HepG2 (cell line): ENCODE data around the gene ARFGEF2. TPM values are rescaled to one million over a fixed set of nuclear protein-coding genes. Genes with fewer than 3 reads are reported as not detected.

Experiments
- ATAC-seq: fragments of 200-7000 bp; cut with Tn5 transposase; 3 replicates; pipeline ENCODE4 v1.9.1; 2020; ENCODE audit warnings: mild to moderate bottlenecking, moderate library complexity
- BruUV-seq: library from RNA; stranded (reverse); fragments of 400-500 nt; replicated peaks from 2 replicates; lab custom pipeline; 2021; lab: Mats Ljungman, UMichigan
- CTCF ChIA-PET: fragments of 300-600 bp; formaldehyde crosslinking; extraction: SDS; loops from one replicate; lab custom pipeline; 2021; ENCODE audit warnings: low total read pairs, inconsistent platforms, low intra/inter-chr PET ratio; lab: Yijun Ruan, JAX
- POLR2A ChIA-PET: fragments of 350-600 bp; sonication (Branson Sonifier 250); formaldehyde crosslinking; loops from one replicate; lab custom pipeline; 2020; ENCODE audit warnings: antibody characterized with exemption, inconsistent platforms; lab: Yijun Ruan, JAX
- DNase-seq: peaks from one replicate; pipeline ENCODE4 v3.0.0-alpha.2; 2015; ENCODE audit warnings: low spot score
- FAIRE-seq: peaks from 3 replicates; lab custom pipeline; 2011; peaks lifted over from hg19 to GRCh38; lab: Jason Lieb, UNC
- H2AFZ ChIP-seq: one replicate; pipeline ENCODE4 v1.6.1; 2011; ENCODE audit warnings: low read length, inconsistent platforms
- H3K27ac ChIP-seq: fragments of 300-600 bp; 3 replicates; pipeline ENCODE4 v1.8.0; 2011; ENCODE audit warnings: mixed run types, mild to moderate bottlenecking, mixed read lengths, low read length, inconsistent platforms; ENCODE audit not compliant: insufficient read depth; ENCODE audit errors: extremely low read length
- H3K27me3 ChIP-seq, 2 experiments: fragments of 200-600 bp in 1 of 2; 2 replicates in 1 of 2; 3 replicates in 1 of 2; pipeline versions ENCODE4 v1.6.0 to v1.8.0; 2011; ENCODE audit warnings: low read length in 2 of 2, mild to moderate bottlenecking in 2 of 2, moderate library complexity in 2 of 2, inconsistent platforms in 1 of 2; ENCODE audit not compliant: insufficient read depth in 2 of 2, control insufficient read depth in 1 of 2
- H3K36me3 ChIP-seq, 2 experiments: fragments of 200-600 bp in 1 of 2; replicated peaks in 1 of 2; 2 replicates in 1 of 2; 3 replicates in 1 of 2; pipeline versions ENCODE4 v1.5.1 to v1.8.0; 2011; ENCODE audit warnings: low read length in 2 of 2, inconsistent platforms in 1 of 2; ENCODE audit not compliant: insufficient read depth in 2 of 2, control insufficient read depth in 1 of 2
- H3K4me1 ChIP-seq: 2 replicates; pipeline ENCODE4 v1.5.1; 2012; ENCODE audit warnings: low read length, inconsistent platforms; ENCODE audit not compliant: insufficient read depth
- H3K4me2 ChIP-seq: 2 replicates; pipeline ENCODE4 v1.6.0; 2011; ENCODE audit warnings: low read depth, low read length, inconsistent platforms
- H3K4me3 ChIP-seq, 3 experiments: fragments of 200-600 bp in 1 of 3; sonication (generic), shearing (Covaris generic) in 1 of 3; replicated peaks in 1 of 3; 2 replicates each; pipeline ENCODE4 v1.5.1; 2011 to 2016; ENCODE audit warnings: low read length in 3 of 3, inconsistent platforms in 2 of 3, low read depth in 2 of 3, mild to moderate bottlenecking in 2 of 3, control low read depth in 1 of 3, mixed read lengths in 1 of 3; ENCODE audit not compliant: insufficient read depth in 1 of 3
- H3K79me2 ChIP-seq: one replicate; pipeline ENCODE4 v1.6.1; 2011; ENCODE audit warnings: low read length, inconsistent platforms; ENCODE audit not compliant: insufficient read depth
- H3K9ac ChIP-seq: 2 replicates; pipeline ENCODE4 v1.6.0; 2011; ENCODE audit warnings: mild to moderate bottlenecking, low read depth, low read length, inconsistent platforms; ENCODE audit not compliant: insufficient read depth
- H3K9me3 ChIP-seq: 2 replicates; pipeline ENCODE4 v1.5.1; 2012; ENCODE audit warnings: mild to moderate bottlenecking, low read length
- H4K20me1 ChIP-seq: 2 replicates; pipeline ENCODE4 v1.6.0; 2011; ENCODE audit warnings: inconsistent platforms, mild to moderate bottlenecking, low read length, moderate library complexity; ENCODE audit not compliant: insufficient read depth
- AGO2 ChIP-seq: fragments of 200-400 bp; formaldehyde crosslinking; optimal IDR thresholded peaks from 2 replicates; pipeline ENCODE3; 2017; ENCODE audit warnings: mild to moderate bottlenecking, low read depth, low read length, moderate library complexity
- ARID5B ChIP-seq: IDR thresholded peaks from 2 replicates; pipeline ENCODE4 v1.4.0; 2020; ENCODE audit warnings: mild to moderate bottlenecking, missing genetic modification reagents
- FOXP1 ChIP-seq, 2 experiments: fragments of 450-650 bp in 1 of 2; IDR thresholded peaks; 2 replicates each; pipeline ENCODE4 v1.6.1; 2017 to 2018; ENCODE audit warnings: antibody characterized with exemption in 1 of 2
- PRDM15 ChIP-seq: sonication (generic); formaldehyde crosslinking; IDR thresholded peaks from 2 replicates; pipeline ENCODE4 v1.4.0; 2020; ENCODE audit warnings: missing genetic modification reagents
- SETDB1 ChIP-seq: sonication (generic); formaldehyde crosslinking; IDR thresholded peaks from 2 replicates; pipeline ENCODE4 v1.5.1; 2020; ENCODE audit warnings: missing genetic modification reagents, mild to moderate bottlenecking, borderline replicate concordance
- ZNF235 ChIP-seq: sonication (generic); formaldehyde crosslinking; IDR thresholded peaks from 2 replicates; pipeline ENCODE4 v1.8.1; 2023; ENCODE audit warnings: mild to moderate bottlenecking, missing genetic modification reagents, borderline replicate concordance
- ZNF543 ChIP-seq: sonication (generic); formaldehyde crosslinking; IDR thresholded peaks from 2 replicates; pipeline ENCODE4 v1.4.0; 2020; ENCODE audit warnings: mild to moderate bottlenecking, missing genetic modification reagents
- ZNF652 ChIP-seq: IDR thresholded peaks from 2 replicates; pipeline ENCODE4 v1.6.1; 2016; ENCODE audit warnings: low read depth, borderline replicate concordance
- WGBS: methylation state at CpG from one replicate; pipeline ENCODE4 v1.1.6; 2017; ENCODE audit warnings: low lambda C conversion rate; 5-methylcytosine and 5-hydroxymethylcytosine counted together
- in situ Hi-C: cut with HindIII; loops from 2 replicates; pipeline ENCODE4 v1.10.0; 2017; ENCODE audit warnings: low pct_unique_long_range_greater_than_20kb; ENCODE audit not compliant: extremely low pct_ligation_motif_present
- intact Hi-C: fragments of 100-400 bp; cut with micrococcal nuclease; formaldehyde crosslinking; loops from one replicate; pipeline ENCODE4 v1.10.0; 2022; ENCODE audit not compliant: unreplicated experiment
- polyA plus RNA-seq, 8 experiments: library from polyadenylated mRNA; depleted of rRNA in 3 of 8; stranded (reverse) in 7 of 8; unstranded in 1 of 8; fragments of >200 nt; fragmentation: Illumina TruSeq in 4 of 8; extraction: Trizol in 4 of 8; gene quantifications; 2 replicates each; pipeline versions ENCODE4 v1.2.1 to v1.2.3, GENCODE V29; 2011 to 2016; ENCODE audit warnings: low read depth in 4 of 8, missing spikeins in 1 of 8, mixed read lengths in 1 of 8; ENCODE audit not compliant: insufficient read depth in 1 of 8
- total RNA-seq, 5 experiments: library from RNA; depleted of rRNA; stranded (reverse); fragments of >200 nt; fragmentation: Illumina TruSeq; extraction: Trizol; gene quantifications; 2 replicates each; pipeline ENCODE4 v1.2.3, GENCODE V29; 2016; ENCODE audit warnings: low read depth in 1 of 5

Gene ARFGEF2
- total and polyA plus RNA-seq, 2 of the 13 experiments (the other 11 are each of a cell fraction or from before 2014, with no cell fraction given) = 44.0 to 60.8 TPM

- TF ChIP-seq ZNF543 (CRISPR knock-in tag) (no peak), PRDM15 (no peak), AGO2 (no peak)
Observed at GRCh38 chr20:48990467-48990866, 69.0 kb downstream of the ARFGEF2 start (continued).

- ATAC-seq = no peak
- Histone ChIP-seq H3K4me1 (peaks cover 9% of the 10 kb centered on the region), H3K27ac (no peak overlapping the region), H3K9ac (no peak overlapping the region), H2AFZ (no peak overlapping the region), H3K27me3 (no peaks in the 10 kb centered on the region), H3K9me3 (no peaks in the 10 kb centered on the region), H4K20me1 (no peaks in the 10 kb centered on the region), H3K4me2 (no peak overlapping the region), H3K79me2 (no peaks in the 10 kb centered on the region)
- CTCF ChIA-PET = no interaction called here
- no peak for DNase-seq
- FAIRE-seq = no peak
- POLR2A ChIA-PET = no interaction called here
- WGBS = 97% methylated on average over 4 of the region's 4 CpGs
- intact Hi-C loops = no loop called here
- in situ Hi-C loops = no loop called here
- no peak for TF ChIP-seq ZNF235 (CRISPR knock-in tag)
- no peak for TF ChIP-seq ZNF652 (CRISPR knock-in tag)
- no peak for TF ChIP-seq SETDB1
- TF ChIP-seq ARID5B (CRISPR knock-in tag) = no peak
- TF ChIP-seq FOXP1 (IDR thresholded peaks at IDR 0.05) = no peak
- no peak for TF ChIP-seq FOXP1 (CRISPR knock-in tag; IDR thresholded peaks at IDR 0.05)
- TF ChIP-seq, all 625 proteins: peak for 0
- Histone ChIP-seq H3K4me3 (no peak overlapping the region), H3K36me3 (peaks cover 53 to 99% of the 10 kb centered on the region in 2 experiments)
- no TSS peak for BruUV-seq
Observed at GRCh38 chr20:48995589-48995988, 74.1 kb downstream of the ARFGEF2 start.
